H9 (cell line): Measurements from ENCODE around the gene IL5. TPM values are rescaled to one million over a fixed set of nuclear protein-coding genes. Genes with fewer than 3 reads are reported as not detected.
A peak's percentile ranks its signal among the peaks of the same experiment; 100 is the strongest.

Experiments used
- DNase-seq: peaks from one replicate; pipeline ENCODE4 v3.0.0-alpha.2; 2017
- H2AFZ ChIP-seq: one replicate; pipeline ENCODE4 v1.6.1; 2013; ENCODE audit warnings: mild to moderate bottlenecking, low read length, control low read depth, moderate library complexity
- H2AK5ac ChIP-seq: 2 replicates; pipeline ENCODE4 v1.6.1; 2013; ENCODE audit warnings: low read length, control low read depth, mixed read lengths; ENCODE audit not compliant: insufficient read length
- H2BK120ac ChIP-seq: one replicate; pipeline ENCODE4 v1.6.1; 2013; ENCODE audit warnings: low read depth, mild to moderate bottlenecking, low read length, control low read depth, inconsistent platforms; ENCODE audit not compliant: poor library complexity, severe bottlenecking
- H2BK12ac ChIP-seq: 2 replicates; pipeline ENCODE4 v1.6.1; 2013; ENCODE audit warnings: low read length, control low read depth, mixed read lengths, low read depth; ENCODE audit not compliant: insufficient read length
- H2BK15ac ChIP-seq: 2 replicates; pipeline ENCODE4 v1.6.1; 2013; ENCODE audit warnings: low read depth, low read length, control low read depth
- H2BK20ac ChIP-seq: one replicate; pipeline ENCODE4 v1.6.1; 2013; ENCODE audit warnings: low read depth, mild to moderate bottlenecking, low read length, control low read depth, inconsistent platforms; ENCODE audit not compliant: poor library complexity, severe bottlenecking
- H2BK5ac ChIP-seq: 2 replicates; pipeline ENCODE4 v1.6.1; 2013; ENCODE audit warnings: low read length, control low read depth, mixed read lengths; ENCODE audit not compliant: insufficient read length
- H3K14ac ChIP-seq: 2 replicates; pipeline ENCODE4 v1.6.1; 2013; ENCODE audit warnings: low read length, control low read depth; ENCODE audit not compliant: insufficient read depth
- H3K18ac ChIP-seq: 2 replicates; pipeline ENCODE4 v1.6.1; 2013; ENCODE audit warnings: low read depth, mild to moderate bottlenecking, mixed read lengths, low read length, control low read depth; ENCODE audit not compliant: insufficient read length
- H3K23ac ChIP-seq: 2 replicates; pipeline ENCODE4 v1.6.1; 2013; ENCODE audit warnings: low read length, control low read depth, mixed read lengths, low read depth; ENCODE audit not compliant: insufficient read length
- H3K23me2 ChIP-seq: 2 replicates; pipeline ENCODE4 v1.6.1; 2013; ENCODE audit warnings: low read depth, mild to moderate bottlenecking, mixed read lengths, low read length, control low read depth; ENCODE audit not compliant: insufficient read length, poor library complexity, severe bottlenecking
- H3K27ac ChIP-seq: 2 replicates; pipeline ENCODE4 v1.5.1; 2013; ENCODE audit warnings: low read length, control low read depth, mixed read lengths, low read depth; ENCODE audit not compliant: insufficient read length
- H3K27me3 ChIP-seq: 2 replicates; pipeline ENCODE4 v1.6.1; 2013; ENCODE audit warnings: low read length, control low read depth, inconsistent platforms; ENCODE audit not compliant: insufficient read depth
- H3K4ac ChIP-seq: 2 replicates; pipeline ENCODE4 v1.6.1; 2013; ENCODE audit warnings: low read depth, mild to moderate bottlenecking, control low read depth, inconsistent platforms, low read length, moderate library complexity
- H3K4me1 ChIP-seq: 2 replicates; pipeline ENCODE4 v1.6.1; 2013; ENCODE audit warnings: low read length, control low read depth, inconsistent platforms; ENCODE audit not compliant: insufficient read depth
- H3K4me2 ChIP-seq: 2 replicates; pipeline ENCODE4 v1.6.1; 2013; ENCODE audit warnings: low read length, control low read depth, mixed read lengths; ENCODE audit not compliant: insufficient read length, insufficient read depth
- H3K56ac ChIP-seq: 2 replicates; pipeline ENCODE4 v1.6.1; 2013; ENCODE audit warnings: low read depth, mild to moderate bottlenecking, mixed read lengths, low read length, control low read depth; ENCODE audit not compliant: insufficient read length
- H3K79me1 ChIP-seq: 2 replicates; pipeline ENCODE4 v1.6.1; 2013; ENCODE audit warnings: low read depth, mild to moderate bottlenecking, moderate library complexity, low read length, control low read depth, inconsistent platforms; ENCODE audit not compliant: insufficient read depth, poor library complexity, severe bottlenecking
- H3K79me2 ChIP-seq: 2 replicates; pipeline ENCODE4 v1.6.1; 2013; ENCODE audit warnings: low read length, control low read depth, inconsistent platforms; ENCODE audit not compliant: insufficient read depth
- H3K9ac ChIP-seq: 2 replicates; pipeline ENCODE4 v1.6.1; 2013; ENCODE audit warnings: low read length, control low read depth, mixed read lengths; ENCODE audit not compliant: insufficient read length; ENCODE audit errors: extremely low read depth
- H3K9me3 ChIP-seq: one replicate; pipeline ENCODE4 v1.6.1; 2013; ENCODE audit warnings: low read depth, low read length, inconsistent platforms; ENCODE audit not compliant: control insufficient read depth
- H3T11ph ChIP-seq: one replicate; pipeline ENCODE4 v1.6.1; 2013; ENCODE audit warnings: mild to moderate bottlenecking, low read length, control low read depth, inconsistent platforms
- H4K20me1 ChIP-seq: one replicate; pipeline ENCODE4 v1.6.1; 2013; ENCODE audit not compliant: control insufficient read depth, insufficient read length, insufficient read depth
- H4K5ac ChIP-seq: 2 replicates; pipeline ENCODE4 v1.6.1; 2013; ENCODE audit warnings: low read depth, mild to moderate bottlenecking, mixed read lengths, low read length, control low read depth; ENCODE audit not compliant: insufficient read length
- H4K8ac ChIP-seq: replicated peaks from 2 replicates; pipeline ENCODE4 v1.6.1; 2013; ENCODE audit warnings: low read length, control low read depth, mixed read lengths, low read depth; ENCODE audit not compliant: insufficient read length
- H4K91ac ChIP-seq: 2 replicates; pipeline ENCODE4 v1.6.1; 2013; ENCODE audit warnings: low read depth, mild to moderate bottlenecking, moderate library complexity, mixed read lengths, low read length, control low read depth; ENCODE audit not compliant: insufficient read length
- H3K27ac Mint-ChIP-seq, 3 experiments: 2 replicates in 2 of 3; 3 replicates in 1 of 3; pipeline ENCODE4 v1.8.0; 2020 to 2021; ENCODE audit warnings: mixed read lengths in 3 of 3, mild to moderate bottlenecking in 1 of 3, moderate library complexity in 1 of 3
- H3K27me3 Mint-ChIP-seq: 2 replicates; pipeline ENCODE4 v1.8.0; 2021; ENCODE audit warnings: low read depth, mild to moderate bottlenecking, moderate library complexity, mixed read lengths
- H3K36me3 Mint-ChIP-seq, 3 experiments: 2 replicates in 2 of 3; 3 replicates in 1 of 3; pipeline ENCODE4 v1.8.0; 2020 to 2021; ENCODE audit warnings: low read depth in 3 of 3, mixed read lengths in 3 of 3; ENCODE audit not compliant: insufficient read depth in 1 of 3
- H3K4me1 Mint-ChIP-seq, 2 experiments: 2 replicates each; pipeline ENCODE4 v1.8.0; 2020; ENCODE audit warnings: mixed read lengths in 2 of 2
- H3K4me3 Mint-ChIP-seq, 2 experiments: 2 replicates in 1 of 2; 3 replicates in 1 of 2; pipeline ENCODE4 v1.8.0; 2020 to 2021; ENCODE audit warnings: mild to moderate bottlenecking in 2 of 2, mixed read lengths in 2 of 2, moderate library complexity in 1 of 2
- H3K9me3 Mint-ChIP-seq, 2 experiments: 2 replicates in 1 of 2; 3 replicates in 1 of 2; pipeline ENCODE4 v1.8.0; 2020; ENCODE audit warnings: mild to moderate bottlenecking in 2 of 2, mixed read lengths in 2 of 2, moderate library complexity in 1 of 2
- whole genome bisulfite sequencing: extraction: QIAGEN DNeasy Blood & Tissue Kit; methylation state at CpG from one replicate; pipeline ENCODE4 v1.1.7; 2013; ENCODE audit warnings: missing lambda C conversion rate, low lambda C conversion rate, mixed read lengths; ENCODE audit not compliant: insufficient read length; ENCODE audit errors: extremely low coverage; 5-methylcytosine and 5-hydroxymethylcytosine counted together
- total RNA-seq: library from RNA; stranded (reverse); gene quantifications from 2 replicates; pipeline ENCODE4 v1.2.1, GENCODE V29; 2021
- TF ChIP-seq, protein P1 (sequence below): fragments of 200-600 bp; sonication (generic); conservative IDR thresholded peaks from 3 replicates; pipeline ENCODE4 v1.8.0; 2021; ENCODE audit warnings: antibody characterized with exemption, mild to moderate bottlenecking

Gene IL5
- total RNA-seq, 1 experiment from 2014 or later, result not detected

DNA sequence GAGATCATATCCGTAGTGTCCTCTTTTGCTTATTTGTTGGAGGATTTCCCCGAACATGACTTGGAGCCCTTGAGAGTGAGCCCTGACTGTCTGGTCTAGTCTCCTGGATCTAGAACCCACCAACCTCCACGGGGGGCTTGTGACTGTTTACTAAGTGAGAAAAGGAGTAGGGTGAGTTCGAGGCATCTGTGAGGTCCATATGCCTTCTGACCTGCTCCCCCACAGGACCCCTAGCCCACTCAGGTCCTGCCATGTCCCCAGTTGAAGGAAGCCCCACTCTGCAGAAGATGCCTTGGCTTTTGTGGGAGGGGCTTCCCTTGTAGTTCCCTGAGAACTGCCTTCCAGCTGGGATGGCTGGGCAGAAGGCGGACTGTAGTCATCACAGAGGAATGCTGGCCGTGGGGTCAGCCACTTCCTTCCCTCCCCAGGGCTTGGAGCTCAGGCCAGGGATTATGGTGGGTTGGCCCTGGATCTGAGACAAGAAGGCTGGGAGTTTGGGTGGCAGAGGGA lies 45.8 kb downstream of the IL5 start:
- no peak overlapping the region for H2BK15ac ChIP-seq
- no peak overlapping the region for H2BK120ac ChIP-seq
- no peaks in the 10 kb centered on the region for H3K9me3 Mint-ChIP-seq
- H3K27me3 Mint-ChIP-seq, result peaks cover 18% of the 10 kb centered on the region
- no peak overlapping the region for H3K27ac Mint-ChIP-seq
- peak overlapping the region; percentile 82 to 92 for H3K4me3 Mint-ChIP-seq
- no peak overlapping the region for H3K18ac ChIP-seq
- no peak overlapping the region for H3K4ac ChIP-seq
- DNase-seq, result peak; percentile 66
- no peak overlapping the region for H2AFZ ChIP-seq
- H2BK20ac ChIP-seq, result no peak overlapping the region
- H3K36me3 Mint-ChIP-seq, result no peaks in the 10 kb centered on the region
- H3K27ac ChIP-seq, result no peak overlapping the region
- no peak overlapping the region for H3T11ph ChIP-seq
- no peaks in the 10 kb centered on the region for H4K20me1 ChIP-seq
- no peak overlapping the region for H4K91ac ChIP-seq
- H4K8ac ChIP-seq, result no peak overlapping the region
- no peaks in the 10 kb centered on the region for H3K9me3 ChIP-seq
- H4K5ac ChIP-seq, result no peak overlapping the region
- no CpG with 5 or more reads among the region's 6 CpGs for WGBS
- no peak overlapping the region for H2AK5ac ChIP-seq
- H3K4me1 ChIP-seq, result 0 out of 2 replicates have a peak, but pooled peaks cover 3% of the 10 kb centered on the region
- no peaks in the 10 kb centered on the region; the same call in 1 of the 2 replicates for H3K27me3 ChIP-seq
- H3K23me2 ChIP-seq, result peaks cover 12% of the 10 kb centered on the region
- H3K4me1 Mint-ChIP-seq, result peaks cover 15 to 16% of the 10 kb centered on the region in 2 experiments
- H3K56ac ChIP-seq, result no peak overlapping the region
- H2BK12ac ChIP-seq, result no peak overlapping the region
- TF ChIP-seq, protein P1, sequence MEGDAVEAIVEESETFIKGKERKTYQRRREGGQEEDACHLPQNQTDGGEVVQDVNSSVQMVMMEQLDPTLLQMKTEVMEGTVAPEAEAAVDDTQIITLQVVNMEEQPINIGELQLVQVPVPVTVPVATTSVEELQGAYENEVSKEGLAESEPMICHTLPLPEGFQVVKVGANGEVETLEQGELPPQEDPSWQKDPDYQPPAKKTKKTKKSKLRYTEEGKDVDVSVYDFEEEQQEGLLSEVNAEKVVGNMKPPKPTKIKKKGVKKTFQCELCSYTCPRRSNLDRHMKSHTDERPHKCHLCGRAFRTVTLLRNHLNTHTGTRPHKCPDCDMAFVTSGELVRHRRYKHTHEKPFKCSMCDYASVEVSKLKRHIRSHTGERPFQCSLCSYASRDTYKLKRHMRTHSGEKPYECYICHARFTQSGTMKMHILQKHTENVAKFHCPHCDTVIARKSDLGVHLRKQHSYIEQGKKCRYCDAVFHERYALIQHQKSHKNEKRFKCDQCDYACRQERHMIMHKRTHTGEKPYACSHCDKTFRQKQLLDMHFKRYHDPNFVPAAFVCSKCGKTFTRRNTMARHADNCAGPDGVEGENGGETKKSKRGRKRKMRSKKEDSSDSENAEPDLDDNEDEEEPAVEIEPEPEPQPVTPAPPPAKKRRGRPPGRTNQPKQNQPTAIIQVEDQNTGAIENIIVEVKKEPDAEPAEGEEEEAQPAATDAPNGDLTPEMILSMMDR, result no peak
- H3K14ac ChIP-seq, result no peak overlapping the region
- no peaks in the 10 kb centered on the region for H3K79me1 ChIP-seq
- H2BK5ac ChIP-seq, result no peak overlapping the region
- no peak overlapping the region for H3K23ac ChIP-seq
- no peaks in the 10 kb centered on the region for H3K79me2 ChIP-seq
- H3K9ac ChIP-seq, result no peak overlapping the region
- H3K4me2 ChIP-seq, result peak overlapping the region; percentile 55
